K562 (cell line): Measurements from ENCODE around the gene CES1. TPM values are rescaled to one million over a fixed set of nuclear protein-coding genes. Genes with fewer than 3 reads are reported as not detected.

Experiments
- ATAC-seq: fragments of 200-7000 bp; cut with Tn5 transposase; 3 replicates; pipeline ENCODE4 v1.9.1; 2020; ENCODE audit warnings: moderate library complexity
- BruUV-seq: library from RNA; stranded (reverse); fragments of 400-500 nt; replicated peaks from 2 replicates; lab custom pipeline; 2021; lab: Mats Ljungman, UMichigan
- CTCF ChIA-PET: fragments of 300-600 bp; formaldehyde crosslinking; extraction: SDS; loops from one replicate; lab custom pipeline; 2021; ENCODE audit warnings: low intra/inter-chr PET ratio; lab: Yijun Ruan, JAX
- POLR2A ChIA-PET: fragments of 300-600, 350-650 bp; sonication (Branson Sonifier 250); formaldehyde crosslinking; extraction: SDS; loops from one replicate; lab custom pipeline; 2021; ENCODE audit warnings: antibody characterized with exemption, inconsistent platforms; lab: Yijun Ruan, JAX
- DNase-seq, 4 experiments: peaks; one replicate each; pipeline versions ENCODE4 v3.0.0 to v3.0.0-alpha.2; 2011 to 2018; ENCODE audit warnings: low spot score in 3 of 4, mixed read lengths in 3 of 4; ENCODE audit errors: extremely low read depth in 1 of 4
- FAIRE-seq: peaks from 2 replicates; lab custom pipeline; 2011; peaks lifted over from hg19 to GRCh38; lab: Jason Lieb, UNC
- H2AFZ ChIP-seq: 2 replicates; pipeline ENCODE4 v1.6.0; 2011; ENCODE audit warnings: low read depth, low read length, control low read depth, inconsistent platforms
- H3K27ac ChIP-seq: fragments of 200-600 bp; 3 replicates; pipeline ENCODE4 v1.8.0; 2011; ENCODE audit warnings: low read depth, mild to moderate bottlenecking, control low read depth, inconsistent platforms, low read length, moderate library complexity, mixed read lengths; ENCODE audit errors: extremely low read depth
- H3K27me3 ChIP-seq, 2 experiments: fragments of 300-600 bp in 1 of 2; 2 replicates in 1 of 2; 3 replicates in 1 of 2; pipeline versions ENCODE4 v1.6.0 to v1.8.0; 2011; ENCODE audit warnings: inconsistent platforms in 2 of 2, low read length in 2 of 2, mild to moderate bottlenecking in 1 of 2, mixed read lengths in 1 of 2, moderate library complexity in 1 of 2; ENCODE audit not compliant: control insufficient read depth in 2 of 2, insufficient read depth in 2 of 2
- H3K36me3 ChIP-seq: fragments of 300-600 bp; 3 replicates; pipeline ENCODE4 v1.8.0; 2011; ENCODE audit warnings: mild to moderate bottlenecking, low read length, inconsistent platforms; ENCODE audit not compliant: control insufficient read depth, insufficient read depth
- H3K4me1 ChIP-seq, 2 experiments: fragments of 200-600 bp in 1 of 2; replicated peaks in 1 of 2; 2 replicates in 1 of 2; 3 replicates in 1 of 2; pipeline versions ENCODE4 v1.5.1 to v1.8.0; 2011; ENCODE audit warnings: inconsistent platforms in 2 of 2, low read length in 2 of 2, mild to moderate bottlenecking in 1 of 2, mixed read lengths in 1 of 2, moderate library complexity in 1 of 2; ENCODE audit not compliant: control insufficient read depth in 2 of 2, insufficient read depth in 2 of 2
- H3K4me2 ChIP-seq: 2 replicates; pipeline ENCODE4 v1.6.1; 2011; ENCODE audit warnings: low read length, control low read depth, inconsistent platforms, mixed read lengths; ENCODE audit not compliant: insufficient read depth
- H3K4me3 ChIP-seq: fragments of 200-600 bp; sonication (generic), shearing (Covaris generic); 2 replicates; pipeline ENCODE4 v1.5.1; 2016; ENCODE audit warnings: control low read depth, inconsistent platforms
- H3K79me2 ChIP-seq: fragments of 200-600 bp; 3 replicates; pipeline ENCODE4 v1.8.0; 2011; ENCODE audit warnings: low read length, inconsistent platforms; ENCODE audit not compliant: control insufficient read depth, insufficient read depth
- H3K9ac ChIP-seq, 2 experiments: 2 replicates each; pipeline versions ENCODE4 v1.6.0 to v1.6.1; 2011; ENCODE audit warnings: low read depth in 2 of 2, low read length in 2 of 2, control low read depth in 1 of 2, inconsistent platforms in 1 of 2, mild to moderate bottlenecking in 1 of 2, mixed read lengths in 1 of 2; ENCODE audit not compliant: insufficient read depth in 1 of 2
- H3K9me1 ChIP-seq: one replicate; pipeline ENCODE4 v1.6.0; 2011; ENCODE audit warnings: inconsistent platforms, mild to moderate bottlenecking, low read length, moderate library complexity; ENCODE audit not compliant: control insufficient read depth, insufficient read depth
- H3K9me3 ChIP-seq: replicated peaks from 2 replicates; pipeline ENCODE4 v1.5.1; 2011; ENCODE audit warnings: low read depth, low read length, inconsistent platforms; ENCODE audit not compliant: control insufficient read depth, insufficient read depth
- H4K20me1 ChIP-seq: replicated peaks from 2 replicates; pipeline ENCODE4 v1.6.1; 2011; ENCODE audit warnings: low read length, inconsistent platforms, mixed read lengths; ENCODE audit not compliant: control insufficient read depth, insufficient read depth
- CCAR2 ChIP-seq: fragments of 200-400 bp; formaldehyde crosslinking; IDR thresholded peaks from 2 replicates; pipeline ENCODE4 v1.6.1; 2017; ENCODE audit warnings: mild to moderate bottlenecking, low read depth, low read length
- EWSR1 ChIP-seq: fragments of 450-650 bp; IDR thresholded peaks from 2 replicates; pipeline ENCODE4 v1.6.1; 2018; ENCODE audit warnings: borderline replicate concordance, mild to moderate bottlenecking, low read depth, moderate library complexity; ENCODE audit not compliant: partially characterized antibody
- HDAC1 ChIP-seq, 2 experiments: fragments of 450-650 bp; IDR thresholded peaks; 2 replicates each; pipeline ENCODE4 v1.6.1; 2016 to 2017; ENCODE audit warnings: inconsistent platforms in 1 of 2, mild to moderate bottlenecking in 1 of 2, moderate library complexity in 1 of 2
- MYNN ChIP-seq, 2 experiments: sonication (generic); formaldehyde crosslinking in 1 of 2; IDR thresholded peaks; 2 replicates each; pipeline versions ENCODE4 v1.5.0 to v1.6.1; 2016 to 2020; ENCODE audit warnings: antibody characterized with exemption in 1 of 2, missing genetic modification reagents in 1 of 2
- NUFIP1 ChIP-seq: fragments of 450-650 bp; IDR thresholded peaks from 2 replicates; pipeline ENCODE4 v1.6.1; 2018; ENCODE audit not compliant: partially characterized antibody
- PCBP1 ChIP-seq: fragments of 200-400 bp; formaldehyde crosslinking; IDR thresholded peaks from 2 replicates; pipeline ENCODE4 v1.6.1; 2018; ENCODE audit warnings: mild to moderate bottlenecking, low read depth, low read length; ENCODE audit not compliant: poor library complexity, severe bottlenecking
- PTBP1 ChIP-seq: fragments of 200-400 bp; formaldehyde crosslinking; IDR thresholded peaks from 2 replicates; pipeline ENCODE4 v1.6.1; 2017; ENCODE audit warnings: low read depth, low read length
- RFX7 ChIP-seq: fragments of 250-450 bp; sonication (Bioruptor Pico); IDR thresholded peaks from 2 replicates; pipeline ENCODE4 v1.5.1; 2021; ENCODE audit warnings: mild to moderate bottlenecking
- TGIF2 ChIP-seq: sonication (generic); formaldehyde crosslinking; IDR thresholded peaks from 2 replicates; pipeline ENCODE4 v1.8.1; 2022; ENCODE audit warnings: mild to moderate bottlenecking, missing genetic modification reagents, moderate library complexity
- ZNF780A ChIP-seq: fragments of 250-450 bp; sonication (Bioruptor Pico); IDR thresholded peaks from 2 replicates; pipeline ENCODE4 v1.5.0; 2021; ENCODE audit warnings: mild to moderate bottlenecking
- WGBS: fragments of 100-300 bp; shearing (Covaris generic); methylation state at CpG from one replicate; pipeline ENCODE4 v1.1.6; 2016; ENCODE audit warnings: low coverage, mixed read lengths; ENCODE audit not compliant: insufficient coverage; ENCODE audit errors: missing lambda C conversion rate; 5-methylcytosine and 5-hydroxymethylcytosine counted together
- in situ Hi-C: fragments of 300-500 bp; cut with MboI; formaldehyde crosslinking; loops from 4 replicates; pipeline ENCODE4 v1.15.0; 2018; ENCODE audit warnings: inconsistent platforms, mixed read lengths
- intact Hi-C: fragments of 100-400 bp; cut with micrococcal nuclease; formaldehyde crosslinking; loops from 2 replicates; pipeline ENCODE4 v1.14.2; 2022
- polyA plus RNA-seq, 8 experiments: library from polyadenylated mRNA; depleted of rRNA in 4 of 8; stranded (reverse) in 5 of 8; unstranded in 3 of 8; fragments of >200 nt; fragmentation: Nextera tagmentation in 2 of 8; fragmentation: Illumina TruSeq in 1 of 8; extraction: Ambion mirVana in 2 of 8; extraction: Trizol in 1 of 8; gene quantifications; 2 replicates each; pipeline versions ENCODE4 v1.2.1 to v1.2.3, GENCODE V29; 2011 to 2014; ENCODE audit warnings: inconsistent platforms in 1 of 8, missing spikeins in 1 of 8
- total RNA-seq, 7 experiments: library from RNA; depleted of rRNA in 6 of 7; stranded (reverse); fragments of >200 nt in 6 of 7; fragmentation: Illumina TruSeq in 2 of 7; extraction: Trizol in 2 of 7; gene quantifications; 2 replicates each; pipeline versions ENCODE4 v1.2.1 to v1.2.3, GENCODE V29; 2011 to 2021; ENCODE audit warnings: low replicate concordance in 1 of 7
- TF ChIP-seq, protein P1 (sequence below): fragments of 450-650 bp; IDR thresholded peaks from 2 replicates; pipeline ENCODE4 v1.6.1; 2018; ENCODE audit warnings: mild to moderate bottlenecking, low read depth; ENCODE audit not compliant: partially characterized antibody
- TF ChIP-seq, protein P2 (sequence below): sonication (generic); IDR thresholded peaks from 2 replicates; pipeline ENCODE4 v1.6.1; 2016

Gene CES1
- total and polyA plus RNA-seq, 9 of the 15 experiments (the other 6 are each of a cell fraction or from before 2014, with no cell fraction given), result 0.10 to 1.2 (median 0.16) TPM; not detected in 3

DNA sequence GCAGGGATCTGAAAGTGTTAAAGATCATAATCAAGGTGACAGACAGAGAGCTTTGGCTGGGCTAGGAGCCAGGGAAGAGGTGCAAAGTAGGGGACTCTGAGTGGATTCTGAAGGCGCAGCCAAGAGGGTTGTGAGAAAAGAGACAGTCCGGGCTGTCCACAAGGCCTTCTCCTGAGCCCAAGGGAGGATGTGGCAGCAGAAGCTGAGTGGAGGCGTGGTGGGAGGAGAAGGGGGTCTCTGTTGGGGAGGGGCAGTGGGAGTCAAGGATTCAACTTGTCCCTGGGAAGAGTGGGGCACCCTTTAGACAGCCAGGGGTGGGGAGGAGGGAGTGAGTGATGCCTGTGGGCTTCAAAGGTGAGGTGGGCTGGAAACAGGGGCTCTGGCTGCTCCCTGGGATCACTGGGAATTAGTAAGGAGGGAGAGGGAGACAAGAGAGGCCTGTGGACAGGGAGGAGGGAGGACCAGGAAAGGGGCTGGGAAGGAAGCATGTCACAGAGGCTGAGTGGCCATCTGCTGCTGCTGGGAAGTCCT, 10.6 kb downstream of the CES1 start:
- Histone ChIP-seq H3K27ac (no peak overlapping the region), H3K4me1 (no peaks in the 10 kb centered on the region), H3K9me3 (no peaks in the 10 kb centered on the region), H3K79me2 (no peaks in the 10 kb centered on the region), H3K36me3 (no peaks in the 10 kb centered on the region), H3K27me3 (peaks cover 0 to 5% of the 10 kb centered on the region in 2 experiments; a peak in 1 of 5 replicates), H2AFZ (no peak overlapping the region), H3K4me2 (no peak overlapping the region), H3K4me3 (no peak overlapping the region), H3K9ac (no peak overlapping the region), H4K20me1 (no peaks in the 10 kb centered on the region), H3K9me1 (no peaks in the 10 kb centered on the region)
- intact Hi-C loops, result no loop called here
- no peak for FAIRE-seq
- WGBS, result 0% methylated on average over 3 of the region's 3 CpGs
- POLR2A ChIA-PET, result no interaction called here
- ATAC-seq, result no peak
- CTCF ChIA-PET, result no interaction called here
- in situ Hi-C loops, result no loop called here
- no peak for DNase-seq
- BruUV-seq, result no TSS peak
- no peak for TF ChIP-seq ZNF780A (CRISPR knock-in tag)
- no peak for TF ChIP-seq TGIF2 (CRISPR knock-in tag)
- TF ChIP-seq, protein P1, sequence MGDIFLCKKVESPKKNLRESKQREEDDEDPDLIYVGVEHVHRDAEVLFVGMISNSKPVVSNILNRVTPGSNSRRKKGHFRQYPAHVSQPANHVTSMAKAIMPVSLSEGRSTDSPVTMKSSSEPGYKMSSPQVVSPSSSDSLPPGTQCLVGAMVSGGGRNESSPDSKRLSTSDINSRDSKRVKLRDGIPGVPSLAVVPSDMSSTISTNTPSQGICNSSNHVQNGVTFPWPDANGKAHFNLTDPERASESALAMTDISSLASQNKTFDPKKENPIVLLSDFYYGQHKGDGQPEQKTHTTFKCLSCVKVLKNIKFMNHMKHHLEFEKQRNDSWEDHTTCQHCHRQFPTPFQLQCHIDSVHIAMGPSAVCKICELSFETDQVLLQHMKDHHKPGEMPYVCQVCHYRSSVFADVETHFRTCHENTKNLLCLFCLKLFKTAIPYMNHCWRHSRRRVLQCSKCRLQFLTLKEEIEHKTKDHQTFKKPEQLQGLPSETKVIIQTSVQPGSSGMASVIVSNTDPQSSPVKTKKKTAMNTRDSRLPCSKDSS, result no peak
- TF ChIP-seq EWSR1, result no peak
- no peak for TF ChIP-seq NUFIP1
- no peak for TF ChIP-seq RFX7 (CRISPR knock-in tag)
- no peak for TF ChIP-seq CCAR2
- no peak for TF ChIP-seq PTBP1
- TF ChIP-seq PCBP1, result no peak
- TF ChIP-seq MYNN (IDR thresholded peaks at IDR 0.05), result no peak
- TF ChIP-seq MYNN (CRISPR knock-in tag; IDR thresholded peaks at IDR 0.05), result no peak
- no peak for TF ChIP-seq HDAC1 (IDR thresholded peaks at IDR 0.05)
- TF ChIP-seq, protein P2, sequence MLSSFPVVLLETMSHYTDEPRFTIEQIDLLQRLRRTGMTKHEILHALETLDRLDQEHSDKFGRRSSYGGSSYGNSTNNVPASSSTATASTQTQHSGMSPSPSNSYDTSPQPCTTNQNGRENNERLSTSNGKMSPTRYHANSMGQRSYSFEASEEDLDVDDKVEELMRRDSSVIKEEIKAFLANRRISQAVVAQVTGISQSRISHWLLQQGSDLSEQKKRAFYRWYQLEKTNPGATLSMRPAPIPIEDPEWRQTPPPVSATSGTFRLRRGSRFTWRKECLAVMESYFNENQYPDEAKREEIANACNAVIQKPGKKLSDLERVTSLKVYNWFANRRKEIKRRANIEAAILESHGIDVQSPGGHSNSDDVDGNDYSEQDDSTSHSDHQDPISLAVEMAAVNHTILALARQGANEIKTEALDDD, result no peak
